CD4-positive, alpha-beta memory T cell (primary cell): ENCODE data around the gene APAF1. TPM values are rescaled to one million over a fixed set of nuclear protein-coding genes. Genes with fewer than 3 reads are reported as not detected.
"Not testable (repeated sequence)": the region's sequence is repeated elsewhere in the genome, so short reads cannot be mapped to it uniquely, and the experiment has no call there.

Experiments
- CTCF ChIA-PET: fragments of 350-600 bp; sonication (Branson Sonifier 250); formaldehyde crosslinking; loops from one replicate; lab custom pipeline; 2021; ENCODE audit warnings: inconsistent platforms; ENCODE audit not compliant: partially characterized antibody; lab: Charles Lee
- POLR2A ChIA-PET: fragments of 350-600 bp; sonication (Branson Sonifier 250); formaldehyde crosslinking; loops from one replicate; lab custom pipeline; 2021; ENCODE audit not compliant: partially characterized antibody; lab: Charles Lee
- DNase-seq, 5 donors: peaks; one replicate each; pipeline versions ENCODE4 v3.0.0 to v3.0.0-alpha.2; 2020 to 2022; ENCODE audit warnings: mixed read lengths in 1 of 5
- H3K27ac ChIP-seq: one replicate; pipeline ENCODE4 v1.7.0; 2013; ENCODE audit warnings: low read depth, low read length
- H3K27me3 ChIP-seq: 2 replicates; pipeline ENCODE4 v1.7.0; 2013; ENCODE audit warnings: mild to moderate bottlenecking, low read length, moderate library complexity; ENCODE audit not compliant: insufficient read depth
- H3K36me3 ChIP-seq: 2 replicates; pipeline ENCODE4 v1.7.0; 2013; ENCODE audit warnings: mild to moderate bottlenecking, low read length, moderate library complexity; ENCODE audit not compliant: insufficient read depth
- H3K4me1 ChIP-seq: 2 replicates; pipeline ENCODE4 v1.7.0; 2013; ENCODE audit warnings: mild to moderate bottlenecking, low read length, moderate library complexity; ENCODE audit not compliant: insufficient read depth
- H3K4me3 ChIP-seq, 2 donors: one replicate each; pipeline ENCODE4 v1.7.0; 2013; ENCODE audit warnings: low read length in 2 of 2, mild to moderate bottlenecking in 1 of 2
- H3K9me3 ChIP-seq, 2 donors: one replicate each; pipeline ENCODE4 v1.7.0; 2013; ENCODE audit warnings: low read length in 2 of 2, control low read depth in 1 of 2; ENCODE audit not compliant: control insufficient read depth in 1 of 2
- H3K27ac Mint-ChIP-seq, 7 donors: one replicate each; pipeline ENCODE4 v1.8.0; 2020 to 2021; ENCODE audit warnings: mixed read lengths in 7 of 7, mild to moderate bottlenecking in 6 of 7, inconsistent platforms in 3 of 7, moderate library complexity in 3 of 7
- H3K27me3 Mint-ChIP-seq, 2 donors: one replicate each; pipeline ENCODE4 v1.8.0; 2020 to 2021; ENCODE audit warnings: mixed read lengths in 2 of 2
- H3K36me3 Mint-ChIP-seq, 2 donors: one replicate each; pipeline ENCODE4 v1.8.0; 2020 to 2021; ENCODE audit warnings: mixed read lengths in 2 of 2, inconsistent platforms in 1 of 2, mild to moderate bottlenecking in 1 of 2
- H3K4me1 Mint-ChIP-seq, 4 donors: one replicate each; pipeline ENCODE4 v1.8.0; 2020 to 2021; ENCODE audit warnings: mixed read lengths in 4 of 4, mild to moderate bottlenecking in 1 of 4
- H3K4me3 Mint-ChIP-seq, 8 donors: one replicate each; pipeline ENCODE4 v1.8.0; 2020 to 2021; ENCODE audit warnings: mixed read lengths in 8 of 8, mild to moderate bottlenecking in 7 of 8, moderate library complexity in 6 of 8, inconsistent platforms in 3 of 8
- H3K9me3 Mint-ChIP-seq, 8 donors: one replicate each; pipeline ENCODE4 v1.8.0; 2020 to 2021; ENCODE audit warnings: mixed read lengths in 8 of 8, mild to moderate bottlenecking in 5 of 8, inconsistent platforms in 3 of 8, moderate library complexity in 1 of 8
- intact Hi-C: fragments of 100-400 bp; cut with micrococcal nuclease; formaldehyde crosslinking; loops from one replicate; pipeline ENCODE4 v1.15.1; 2023
- polyA plus RNA-seq, 2 donors: library from polyadenylated mRNA; unstranded; fragments of 300-500 nt; fragmentation: Illumina TruSeq; gene quantifications; one replicate each; pipeline ENCODE4 v1.2.3, GENCODE V29; 2021
- total RNA-seq, 2 experiments: library from RNA; stranded (reverse); gene quantifications; one replicate each; pipeline ENCODE4 v1.2.3, GENCODE V29; 2021

Gene APAF1, protein sequence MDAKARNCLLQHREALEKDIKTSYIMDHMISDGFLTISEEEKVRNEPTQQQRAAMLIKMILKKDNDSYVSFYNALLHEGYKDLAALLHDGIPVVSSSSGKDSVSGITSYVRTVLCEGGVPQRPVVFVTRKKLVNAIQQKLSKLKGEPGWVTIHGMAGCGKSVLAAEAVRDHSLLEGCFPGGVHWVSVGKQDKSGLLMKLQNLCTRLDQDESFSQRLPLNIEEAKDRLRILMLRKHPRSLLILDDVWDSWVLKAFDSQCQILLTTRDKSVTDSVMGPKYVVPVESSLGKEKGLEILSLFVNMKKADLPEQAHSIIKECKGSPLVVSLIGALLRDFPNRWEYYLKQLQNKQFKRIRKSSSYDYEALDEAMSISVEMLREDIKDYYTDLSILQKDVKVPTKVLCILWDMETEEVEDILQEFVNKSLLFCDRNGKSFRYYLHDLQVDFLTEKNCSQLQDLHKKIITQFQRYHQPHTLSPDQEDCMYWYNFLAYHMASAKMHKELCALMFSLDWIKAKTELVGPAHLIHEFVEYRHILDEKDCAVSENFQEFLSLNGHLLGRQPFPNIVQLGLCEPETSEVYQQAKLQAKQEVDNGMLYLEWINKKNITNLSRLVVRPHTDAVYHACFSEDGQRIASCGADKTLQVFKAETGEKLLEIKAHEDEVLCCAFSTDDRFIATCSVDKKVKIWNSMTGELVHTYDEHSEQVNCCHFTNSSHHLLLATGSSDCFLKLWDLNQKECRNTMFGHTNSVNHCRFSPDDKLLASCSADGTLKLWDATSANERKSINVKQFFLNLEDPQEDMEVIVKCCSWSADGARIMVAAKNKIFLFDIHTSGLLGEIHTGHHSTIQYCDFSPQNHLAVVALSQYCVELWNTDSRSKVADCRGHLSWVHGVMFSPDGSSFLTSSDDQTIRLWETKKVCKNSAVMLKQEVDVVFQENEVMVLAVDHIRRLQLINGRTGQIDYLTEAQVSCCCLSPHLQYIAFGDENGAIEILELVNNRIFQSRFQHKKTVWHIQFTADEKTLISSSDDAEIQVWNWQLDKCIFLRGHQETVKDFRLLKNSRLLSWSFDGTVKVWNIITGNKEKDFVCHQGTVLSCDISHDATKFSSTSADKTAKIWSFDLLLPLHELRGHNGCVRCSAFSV (N-terminal part only)
- total RNA-seq, result 10 to 100 TPM; 30.8 to 32.2 TPM
- 1 to 10 TPM; 5.3 to 9.3 TPM for polyA plus RNA-seq

DNA sequence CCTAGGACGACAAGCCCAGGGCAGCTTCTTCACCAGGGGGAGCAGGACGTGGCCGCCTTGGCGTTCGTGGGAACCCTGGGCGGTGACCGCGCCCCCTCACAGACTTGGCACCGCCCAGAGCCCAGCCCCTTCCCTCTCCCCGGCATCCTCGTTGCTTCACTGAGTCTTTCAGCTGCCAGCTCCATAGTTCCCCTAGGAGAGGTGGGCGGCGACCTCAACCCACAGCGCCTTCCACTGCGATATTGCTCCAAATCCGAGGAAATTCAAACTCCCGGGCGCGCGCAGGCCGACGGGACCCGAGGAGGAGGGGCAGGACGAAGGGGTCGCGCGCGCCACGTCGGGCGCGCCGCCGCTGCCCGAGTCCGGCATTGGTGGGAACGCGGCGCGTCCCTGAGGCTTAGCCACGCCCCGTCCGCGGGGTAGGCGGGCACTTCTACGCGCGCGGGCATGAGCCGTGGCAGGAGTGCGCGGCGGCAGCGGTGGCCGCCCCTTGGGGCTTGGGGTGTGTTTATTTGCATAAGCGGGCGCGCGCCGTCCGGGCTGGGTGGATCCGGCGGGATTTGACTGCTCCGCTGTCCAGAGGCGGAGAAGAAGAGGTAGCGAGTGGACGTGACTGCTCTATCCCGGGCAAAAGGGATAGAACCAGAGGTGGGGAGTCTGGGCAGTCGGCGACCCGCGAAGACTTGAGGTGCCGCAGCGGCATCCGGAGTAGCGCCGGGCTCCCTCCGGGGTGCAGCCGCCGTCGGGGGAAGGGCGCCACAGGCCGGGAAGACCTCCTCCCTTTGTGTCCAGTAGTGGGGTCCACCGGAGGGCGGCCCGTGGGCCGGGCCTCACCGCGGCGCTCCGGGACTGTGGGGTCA is at the start of gene APAF1, which contains the start of gene IKBIP:
Gene APAF1 (plus strand): TSS at position 579 of the 860 bp plus-strand sequence. CDS start 3,070 bp downstream, outside the sequence.
Gene IKBIP (minus strand): TSS at position 77 of the 860 bp plus-strand sequence. CDS start 87 bp downstream, outside the sequence.
- Histone ChIP-seq H3K4me3 (peak within 1 kb of the TSS; percentile 92 to 93), H3K36me3 (peaks cover 12% of the 10 kb centered on the region), H3K4me1 (peaks cover 24% of the 10 kb centered on the region), H3K27ac (peak within 1 kb of the TSS; percentile 73), H3K9me3 (no peaks in the 10 kb centered on the region), H3K27me3 (no peaks in the 10 kb centered on the region)
- H3K4me3 Mint-ChIP-seq, result peak within 1 kb of the TSS; percentile 97 to 99 (median 98)
- peak; percentile 94 to 98 (median 96) for DNase-seq
- H3K27ac Mint-ChIP-seq, result peak within 1 kb of the TSS; percentile 82 to 97 (median 96)
- ChIA-PET CTCF (interaction anchor here (1.0 to 2.1 kb wide), 7 partner anchors 9 to 154 kb away, joined by 3 to 8 read pairs (median 3); partner anchors contain the start of gene SLC25A3), POLR2A (interaction anchor here (0.5 to 5.2 kb wide), 9 partner anchors 9 to 144 kb away, joined by 3 to 74 read pairs (median 3); partner anchors contain the start of genes SLC25A3 and TMPO)
- peaks cover 7 to 24% of the 10 kb centered on the region in 2 donors for H3K36me3 Mint-ChIP-seq
- no peaks in the 10 kb centered on the region for H3K27me3 Mint-ChIP-seq
- peaks cover 0 to 2% (median 0%) of the 10 kb centered on the region in 8 donors for H3K9me3 Mint-ChIP-seq
- intact Hi-C loops, result loop anchor here (1.0 to 2.0 kb wide), 4 partner anchors 9 to 142 kb away; partner anchors contain the start of genes SLC25A3 and TMPO
- H3K4me1 Mint-ChIP-seq, result peaks cover 14 to 40% (median 20%) of the 10 kb centered on the region in 4 donors

DNA sequence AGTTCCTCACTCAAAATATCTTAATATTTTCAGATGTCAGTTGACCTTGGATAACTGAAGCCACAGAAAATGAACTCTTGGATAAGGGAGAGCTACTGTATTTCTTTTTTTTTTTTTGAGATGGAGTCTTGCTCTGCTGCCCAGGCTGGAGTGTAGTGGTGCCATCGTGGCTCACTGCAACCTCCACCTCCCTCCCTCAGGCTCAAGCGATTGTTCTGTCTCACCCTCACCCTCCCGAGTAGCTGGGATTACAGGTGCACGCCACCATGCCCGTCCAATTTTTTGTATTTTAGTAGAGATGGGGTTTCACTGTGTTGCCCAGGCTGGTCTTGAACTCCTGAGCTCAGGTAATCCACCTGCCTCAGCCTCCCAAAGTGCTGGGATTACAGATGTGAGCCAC is 47.8 kb upstream of the APAF1 start:
- DNase-seq, intact Hi-C loops, H3K27me3 ChIP-seq, H3K27ac ChIP-seq, H3K4me3 ChIP-seq, H3K4me3 Mint-ChIP-seq, H3K27me3 Mint-ChIP-seq, H3K9me3 Mint-ChIP-seq, H3K9me3 ChIP-seq: not testable (repeated sequence)
- peaks cover 33% of the 10 kb centered on the region for H3K4me1 ChIP-seq
- POLR2A ChIA-PET, result interaction anchor here (5.4 kb wide), 1 partner anchor 48 kb away, joined by 74 read pairs; the partner anchor contains the start of genes APAF1 and IKBIP
- H3K27ac Mint-ChIP-seq, result peak overlapping the region in 2 of 7 donors; percentile 27 to 64
- peaks cover 23 to 72% of the 10 kb centered on the region in 2 donors for H3K36me3 Mint-ChIP-seq
- peaks cover 34% of the 10 kb centered on the region for H3K36me3 ChIP-seq
- CTCF ChIA-PET, result interaction anchor here (1.0 to 8.2 kb wide), 4 partner anchors 31 to 57 kb away, joined by 3 to 51 read pairs (median 3); no protein-coding TSS in a partner anchor
- peaks cover 19 to 48% (median 30%) of the 10 kb centered on the region in 4 donors for H3K4me1 Mint-ChIP-seq

DNA sequence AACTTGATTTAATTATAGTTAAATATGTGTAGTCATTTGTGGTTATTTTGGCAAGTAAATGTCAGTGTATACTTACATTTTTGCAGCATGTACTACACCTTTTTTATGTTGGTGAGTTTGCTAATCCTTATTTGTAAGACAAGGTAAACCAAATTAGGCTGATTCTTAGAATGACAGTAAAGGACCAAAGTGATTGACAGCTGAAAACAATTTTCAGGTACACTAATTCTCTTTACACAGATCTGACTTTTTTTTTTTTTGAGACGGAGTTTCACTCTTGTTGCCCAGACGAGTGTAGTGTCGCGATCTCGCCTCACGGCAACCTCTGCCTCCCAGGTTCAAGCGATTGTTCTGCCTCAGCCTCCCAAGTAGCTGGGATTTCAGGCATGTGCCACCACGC is 43.2 kb upstream of the APAF1 start:
- Histone ChIP-seq H3K9me3 (no peaks in the 10 kb centered on the region), H3K4me1 (peaks cover 7% of the 10 kb centered on the region), H3K36me3 (peaks cover 43% of the 10 kb centered on the region), H3K27ac (no peak overlapping the region), H3K4me3 (no peak overlapping the region), H3K27me3 (no peaks in the 10 kb centered on the region)
- Mint-ChIP-seq H3K4me1 (peaks cover 0 to 20% (median 5%) of the 10 kb centered on the region in 4 donors), H3K4me3 (no peak overlapping the region), H3K36me3 (peaks cover 31 to 64% of the 10 kb centered on the region in 2 donors), H3K9me3 (no peaks in the 10 kb centered on the region), H3K27ac (peak overlapping the region in 2 of 7 donors; percentile 29 to 65), H3K27me3 (no peaks in the 10 kb centered on the region)
- ChIA-PET CTCF (interaction anchor here (0.9 kb wide), 1 partner anchor 9 kb away, joined by 3 read pairs; no protein-coding TSS in a partner anchor), POLR2A (interaction anchor here (0.6 to 2.6 kb wide), 3 partner anchors 8 to 71 kb away, joined by 4 to 11 read pairs (median 6); partner anchors contain the start of genes APAF1, IKBIP and SLC25A3)
- intact Hi-C loops, result no loop called here
- DNase-seq, result no peak

DNA sequence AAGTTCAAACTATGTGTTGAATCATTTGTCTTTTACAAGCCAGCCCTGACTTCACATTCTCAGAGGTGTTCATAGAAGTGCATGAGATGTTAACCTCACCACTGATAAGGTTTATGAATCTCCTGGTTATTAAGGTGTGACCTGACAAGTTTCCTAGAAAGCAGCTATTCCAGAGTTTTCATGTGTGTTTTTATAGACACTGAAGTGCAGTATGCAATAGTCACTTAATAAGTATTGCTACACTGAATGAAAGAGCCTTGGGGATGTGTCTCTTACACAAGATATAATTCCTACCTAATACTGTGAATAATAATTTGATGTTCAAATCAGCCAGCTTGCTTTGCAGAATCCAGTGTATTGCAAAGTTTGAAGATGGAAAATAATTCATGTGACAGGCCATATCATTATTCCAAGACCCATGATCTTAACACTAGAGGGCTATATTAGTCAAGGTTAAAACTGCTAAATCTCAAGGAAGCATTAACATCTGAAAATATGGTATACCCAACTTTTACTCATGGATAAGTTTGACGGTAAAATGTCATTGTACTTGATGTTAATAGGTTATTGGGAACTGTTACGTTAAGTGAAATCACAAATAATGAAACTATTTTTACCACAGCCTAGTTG is 38.6 kb upstream of the APAF1 start:
- Histone ChIP-seq H3K27me3 (no peaks in the 10 kb centered on the region), H3K36me3 (peaks cover 15% of the 10 kb centered on the region), H3K9me3 (no peaks in the 10 kb centered on the region), H3K4me1 (no peaks in the 10 kb centered on the region), H3K27ac (no peak overlapping the region), H3K4me3 (no peak overlapping the region)
- peak overlapping the region in 2 of 7 donors; percentile 5 to 9 for H3K27ac Mint-ChIP-seq
- H3K4me3 Mint-ChIP-seq, result no peak overlapping the region
- DNase-seq, result no peak
- intact Hi-C loops, result no loop called here
- no peaks in the 10 kb centered on the region for H3K9me3 Mint-ChIP-seq
- POLR2A ChIA-PET, result interaction anchor here (1.1 to 2.5 kb wide), 2 partner anchors 13 kb away, joined by 3 to 13 read pairs; partner anchors contain the start of gene SLC25A3
- H3K4me1 Mint-ChIP-seq, result peaks cover 0 to 9% (median 1%) of the 10 kb centered on the region in 4 donors
- peaks cover 17 to 25% of the 10 kb centered on the region in 2 donors for H3K36me3 Mint-ChIP-seq
- H3K27me3 Mint-ChIP-seq, result no peaks in the 10 kb centered on the region
- CTCF ChIA-PET, result interaction anchor here (1.1 to 1.4 kb wide), 3 partner anchors 10 to 20 kb away, joined by 3 read pairs; no protein-coding TSS in a partner anchor

DNA sequence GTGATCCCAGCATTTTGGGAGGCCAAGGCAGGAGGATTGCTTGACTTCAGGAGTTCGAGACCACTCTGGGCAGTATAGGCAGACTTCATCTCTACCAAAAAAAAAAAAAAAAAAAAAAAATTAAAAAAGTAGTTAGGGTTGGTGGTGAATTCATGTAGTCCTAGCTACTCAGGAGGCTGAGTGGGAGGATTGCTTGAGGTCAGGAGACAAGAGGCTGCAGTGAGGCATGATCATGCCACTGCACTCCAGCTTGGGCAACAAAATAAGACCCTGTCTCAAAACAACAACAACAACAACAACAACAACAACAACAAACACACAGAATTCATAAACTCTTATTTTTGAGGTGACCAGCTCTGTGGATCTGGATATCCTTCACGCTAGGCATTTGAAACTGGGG is 34.5 kb upstream of the APAF1 start:
- intact Hi-C loops, result no loop called here
- no peak overlapping the region for H3K4me3 ChIP-seq
- Mint-ChIP-seq H3K9me3 (no peaks in the 10 kb centered on the region), H3K4me1 (peaks cover 0 to 3% (median 1%) of the 10 kb centered on the region in 4 donors), H3K36me3 (no peaks in the 10 kb centered on the region), H3K4me3 (no peak overlapping the region), H3K27me3 (no peaks in the 10 kb centered on the region), H3K27ac (no peak overlapping the region)
- H3K27ac ChIP-seq, result no peak overlapping the region
- no peaks in the 10 kb centered on the region for H3K4me1 ChIP-seq
- ChIA-PET POLR2A (interaction anchor here (1.7 kb wide), 1 partner anchor 16 kb away, joined by 6 read pairs; no protein-coding TSS in a partner anchor), CTCF (interaction anchor here (0.8 to 1.3 kb wide), 2 partner anchors 8 to 9 kb away, joined by 3 read pairs; no protein-coding TSS in a partner anchor)
- DNase-seq, result no peak
- H3K36me3 ChIP-seq, result no peaks in the 10 kb centered on the region
- H3K27me3 ChIP-seq, result no peaks in the 10 kb centered on the region
- no peaks in the 10 kb centered on the region for H3K9me3 ChIP-seq
